Stimulated activated CD4-positive, alpha-beta T cell treated with anti-CD3 and anti-CD28 coated beads, Interleukin-4, amount 100 ng/mL, for 1 hour (primary cell): ENCODE measurements around the gene RGS8.
"Not testable (repeated sequence)": the region's sequence is repeated elsewhere in the genome, so short reads cannot be mapped to it uniquely, and the experiment has no call there.

ENCODE experiments used
- DNase-seq: peaks from one replicate; pipeline ENCODE4 v3.0.0-alpha.2; 2020

RGS8 gene

GRCh38 chr1:182700351-182700709 lies 15.9 kb upstream of the RGS8 start:
- DNase-seq, result no peak

- no peak for DNase-seq
Observed at GRCh38 chr1:182699393-182700350, 15.3 kb upstream of the RGS8 start.

GRCh38 chr1:182698971-182699370 lies 14.6 kb upstream of the RGS8 start:
- DNase-seq, result no peak

GRCh38 chr1:182693139-182693538 lies 8.8 kb upstream of the RGS8 start:
- not testable (repeated sequence) for DNase-seq

- DNase-seq, result no peak
Observed at GRCh38 chr1:182690886-182691443, 6.6 kb upstream of the RGS8 start.

- no peak for DNase-seq
Observed at GRCh38 chr1:182688436-182689205, 4.2 kb upstream of the RGS8 start.

GRCh38 chr1:182687361-182687760 lies 3.0 kb upstream of the RGS8 start:
- no peak for DNase-seq

GRCh38 chr1:182686446-182686845 lies 2.1 kb upstream of the RGS8 start:
- DNase-seq, result no peak

GRCh38 chr1:182685215-182685614 lies 828 bp upstream of the RGS8 start:
- no peak for DNase-seq

GRCh38 chr1:182682898-182683501 lies 1.4 kb downstream of the RGS8 start:
- no peak for DNase-seq

GRCh38 chr1:182682406-182682805 lies 2.0 kb downstream of the RGS8 start:
- no peak for DNase-seq

GRCh38 chr1:182681568-182681912 lies 2.8 kb downstream of the RGS8 start:
- no peak for DNase-seq

GRCh38 chr1:182680901-182681567 lies 3.4 kb downstream of the RGS8 start:
- DNase-seq, result no peak

- no peak for DNase-seq
Observed at GRCh38 chr1:182680408-182680807, 4.0 kb downstream of the RGS8 start.

GRCh38 chr1:182679684-182680083 lies 4.7 kb downstream of the RGS8 start:
- DNase-seq, result no peak

GRCh38 chr1:182677397-182678098 lies 6.8 kb downstream of the RGS8 start:
- no peak for DNase-seq

GRCh38 chr1:182676274-182676673 lies 8.1 kb downstream of the RGS8 start:
- DNase-seq, result no peak

- DNase-seq, result no peak
Observed at GRCh38 chr1:182674346-182675246, 9.8 kb downstream of the RGS8 start.

- no peak for DNase-seq
Observed at GRCh38 chr1:182672487-182672836, 11.9 kb downstream of the RGS8 start.

GRCh38 chr1:182671750-182672486 lies 12.5 kb downstream of the RGS8 start:
- no peak for DNase-seq
